ENCODE measurements around the gene CYRIA. TPM values are rescaled to one million over a fixed set of nuclear protein-coding genes. Genes with fewer than 3 reads are reported as not detected.

Gene CYRIA
- total RNA-seq, 1 donor from 2014 or later, result 22.4 TPM

GRCh38 chr2:16652296-16653082, 13.1 kb downstream of the CYRIA start:
- DNase-seq (ENCODE audit: low spot score), result no peak

GRCh38 chr2:16650287-16651249, 15.1 kb downstream of the CYRIA start:
- DNase-seq (ENCODE audit: low spot score), result no peak

DNA sequence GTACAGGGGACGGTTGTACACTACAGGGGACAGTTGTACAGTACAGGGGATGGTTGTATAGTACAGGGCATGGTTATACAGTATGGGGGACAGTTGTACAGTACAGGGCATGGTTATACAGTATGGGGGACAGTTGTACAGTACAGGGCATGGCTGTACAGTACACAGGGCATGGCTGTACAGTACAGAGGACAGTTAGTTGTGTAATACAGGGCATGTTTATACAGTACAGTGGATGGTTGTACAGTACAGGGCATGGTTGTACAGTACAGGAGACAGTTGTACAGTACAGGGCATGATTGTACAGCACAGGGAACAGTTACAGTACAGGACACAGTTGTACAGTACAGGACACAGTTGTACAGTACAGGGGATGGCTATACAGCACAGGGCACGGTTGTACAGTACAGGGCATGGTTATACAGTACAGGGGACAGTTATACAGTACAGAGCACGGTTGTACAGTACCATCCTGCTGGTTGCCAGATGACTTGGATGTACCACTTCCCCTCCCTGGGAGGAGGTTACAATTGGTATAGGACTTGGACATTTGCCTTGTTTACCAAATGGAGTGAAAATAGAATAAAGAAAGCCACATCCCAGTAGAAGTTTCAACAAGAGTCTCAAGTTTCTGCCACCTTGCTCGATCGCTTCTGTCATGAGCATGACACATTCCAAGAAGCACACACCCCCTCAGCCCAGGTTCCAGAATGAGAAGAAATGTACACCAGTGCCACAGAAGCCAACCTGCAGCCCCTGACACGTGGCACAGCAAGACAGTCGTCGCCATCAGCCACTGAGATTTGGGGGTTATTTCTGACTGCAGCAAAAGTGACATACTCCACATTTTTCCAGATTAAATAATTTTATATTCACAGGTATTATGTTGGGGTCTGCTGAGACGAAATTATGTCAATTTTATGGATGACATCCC, 16.0 kb downstream of the CYRIA start:
- no peak for DNase-seq (ENCODE audit: low spot score)

DNA sequence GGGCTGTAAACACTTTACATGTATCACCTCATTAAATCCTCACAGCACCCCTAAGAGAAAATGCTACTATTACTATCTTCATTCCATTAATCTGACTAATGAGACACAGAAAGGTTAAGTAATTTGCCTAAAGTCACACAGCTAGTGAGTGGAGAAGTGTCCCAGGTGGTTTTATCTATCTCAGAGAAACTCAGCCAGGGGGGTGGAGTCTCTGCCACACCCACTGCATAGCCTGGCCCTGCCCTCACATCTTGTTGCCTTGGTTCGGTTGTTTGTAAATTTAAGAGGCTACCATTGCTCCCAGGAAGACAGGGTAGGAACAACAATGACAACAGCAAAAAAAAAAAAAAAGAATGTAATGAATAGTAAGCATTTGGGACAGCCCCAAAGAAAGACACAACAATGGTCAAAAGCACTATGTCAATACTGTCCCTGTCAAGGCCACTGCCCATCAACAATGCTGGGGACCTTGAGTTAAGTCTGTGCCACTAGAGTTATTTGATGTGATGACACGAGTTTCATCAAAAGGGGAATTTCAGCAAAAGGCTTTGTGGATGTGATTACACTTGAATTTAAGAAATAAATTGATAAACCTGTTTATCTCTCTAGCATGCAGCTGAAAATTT, 17.5 kb downstream of the CYRIA start:
- DNase-seq (ENCODE audit: low spot score), result no peak

- peak; percentile 0 for DNase-seq (ENCODE audit: low spot score)
These were observed 19.7 kb downstream of the CYRIA start for GRCh38 chr2:16645775-16646559.

GRCh38 chr2:16645088-16645487, 20.5 kb downstream of the CYRIA start:
- DNase-seq (ENCODE audit: low spot score), result no peak

- DNase-seq (ENCODE audit: low spot score), result no peak
These were observed 21.3 kb downstream of the CYRIA start for GRCh38 chr2:16644221-16644925.

DNA sequence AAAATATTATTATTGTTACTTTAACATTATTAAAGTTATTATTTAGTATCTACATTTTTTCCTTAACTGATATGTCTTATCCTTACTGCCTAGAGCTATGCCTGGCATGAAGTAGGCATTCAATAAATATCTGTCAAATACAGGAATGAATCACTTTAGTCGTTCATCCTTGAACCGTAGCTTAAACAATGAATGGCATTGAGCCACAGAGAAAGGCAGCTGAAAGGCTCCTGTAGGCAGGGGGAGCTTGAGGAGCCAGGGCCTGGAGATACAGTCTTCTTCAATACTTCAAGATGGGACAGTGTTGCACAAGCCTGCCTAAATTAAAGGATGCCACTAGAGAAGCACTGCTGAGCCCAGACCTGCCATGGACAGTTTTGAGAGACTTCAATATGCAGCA, 22.5 kb downstream of the CYRIA start:
- no peak for DNase-seq (ENCODE audit: low spot score)

GRCh38 chr2:16642088-16642487, 23.5 kb downstream of the CYRIA start:
- no peak for DNase-seq (ENCODE audit: low spot score)

DNA sequence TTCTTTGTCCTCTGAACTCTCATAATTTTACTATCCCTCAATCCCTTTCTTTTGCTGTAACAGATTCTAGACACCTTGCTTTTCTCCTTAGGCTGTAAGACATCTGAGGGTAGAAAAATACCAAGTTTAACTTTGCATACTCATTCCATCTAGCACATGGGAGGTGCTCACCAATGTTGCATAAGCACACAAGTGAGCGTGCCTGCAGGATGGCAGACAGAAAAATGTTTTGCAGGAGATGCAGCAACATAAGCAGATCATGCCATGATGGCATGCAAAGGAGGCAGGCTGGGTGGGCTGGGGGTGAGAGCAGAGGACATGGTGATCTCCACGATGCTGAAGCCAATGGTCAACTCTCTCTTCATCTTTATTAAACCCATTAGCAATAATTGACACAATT, 24.1 kb downstream of the CYRIA start:
- DNase-seq (ENCODE audit: low spot score), result no peak

DNA sequence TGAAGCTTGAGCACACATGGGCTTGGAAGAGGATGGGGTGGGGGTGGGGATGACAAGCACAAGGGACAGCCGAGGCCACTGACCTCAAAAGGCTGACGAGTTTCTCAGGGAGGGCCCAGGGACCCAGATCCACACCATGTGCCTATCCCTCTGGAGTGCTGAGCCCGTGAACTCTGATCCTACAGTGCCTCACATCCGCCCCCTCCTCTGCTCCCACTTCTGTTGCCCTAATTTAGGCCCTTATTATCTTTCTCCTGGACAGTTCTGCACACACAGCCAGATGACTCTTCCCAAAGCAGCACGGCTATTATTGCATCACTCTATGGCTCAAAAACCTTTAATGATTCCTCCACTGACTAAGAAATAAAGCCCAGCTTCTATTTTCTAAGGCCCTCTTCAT, 24.8 kb downstream of the CYRIA start:
- DNase-seq (ENCODE audit: low spot score), result no peak

DNA sequence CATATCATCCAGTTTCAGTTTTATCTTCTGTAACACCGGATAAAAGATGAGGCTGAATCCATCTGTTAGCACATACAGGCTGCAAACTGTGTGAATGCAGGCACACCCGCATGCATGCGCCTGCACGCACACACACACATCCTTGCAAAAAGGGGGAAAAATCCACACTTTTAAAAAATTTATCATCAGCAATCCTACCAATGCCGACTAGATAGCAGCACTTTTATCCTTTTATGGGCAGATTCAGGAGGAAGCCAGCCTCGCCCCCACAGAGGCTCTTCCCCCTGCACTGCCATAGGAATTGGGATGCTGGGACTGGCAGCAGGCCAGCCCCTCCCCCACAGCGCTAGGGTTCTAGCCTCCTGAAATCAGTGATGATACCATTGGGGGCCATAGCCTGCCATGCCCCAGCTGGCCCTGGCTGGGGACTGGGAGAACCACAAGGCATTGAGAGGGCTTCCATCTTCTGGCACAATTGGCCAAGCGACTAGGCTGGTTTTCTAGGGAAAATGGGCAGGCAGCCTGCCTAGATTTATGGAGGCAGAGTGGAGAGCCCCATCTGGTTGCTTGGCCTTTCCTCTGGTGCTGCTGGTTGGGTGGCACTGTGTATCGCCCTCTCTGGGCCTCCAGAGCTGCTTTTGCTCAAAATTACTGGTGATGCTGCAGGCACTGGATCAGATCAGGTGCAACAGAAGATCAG, 25.5 kb downstream of the CYRIA start:
- no peak for DNase-seq (ENCODE audit: low spot score)

- no peak for DNase-seq (ENCODE audit: low spot score)
These were observed 26.2 kb downstream of the CYRIA start for GRCh38 chr2:16639431-16639830.

DNA sequence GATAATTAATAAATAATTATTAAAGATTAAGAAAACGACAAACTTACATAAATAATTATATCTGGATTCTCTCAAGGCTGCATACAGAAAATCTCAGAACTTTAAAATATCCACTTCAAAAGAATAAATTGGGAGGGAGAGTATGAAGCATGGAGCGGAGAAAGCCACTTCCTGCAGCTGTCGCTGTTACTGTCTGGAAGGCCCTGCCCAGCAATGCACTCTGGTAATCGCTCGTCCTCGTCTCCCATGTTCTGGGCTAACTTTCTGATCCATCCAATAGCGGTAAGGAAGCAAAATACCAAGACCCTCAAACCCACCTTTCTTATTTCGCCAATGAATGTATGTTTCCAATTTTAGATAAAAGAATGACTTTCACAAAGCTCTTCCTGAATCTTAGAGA, 26.7 kb downstream of the CYRIA start:
- DNase-seq (ENCODE audit: low spot score), result no peak

DNA sequence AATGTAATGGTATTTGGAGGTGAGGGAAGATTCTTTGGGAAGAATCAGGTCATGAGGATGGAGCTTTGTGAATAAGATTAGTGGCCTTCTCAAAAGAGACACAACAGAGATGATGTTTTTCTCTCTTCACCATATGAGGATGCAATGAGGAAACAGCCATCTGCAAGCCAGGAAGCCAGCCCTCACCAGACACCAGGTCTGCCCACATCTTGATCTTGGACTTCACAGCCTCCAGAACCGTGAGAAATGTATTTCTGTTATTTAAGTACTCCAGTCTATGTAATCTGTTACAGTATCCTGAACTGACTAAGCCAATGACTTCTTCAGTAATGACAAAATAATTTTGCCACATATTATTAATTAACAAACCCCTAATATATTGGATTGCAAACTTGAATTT, 28.3 kb downstream of the CYRIA start:
- no peak for DNase-seq (ENCODE audit: low spot score)

- peak; percentile 74 for DNase-seq (ENCODE audit: low spot score)
These were observed 29.6 kb downstream of the CYRIA start for GRCh38 chr2:16635791-16636699.

DNA sequence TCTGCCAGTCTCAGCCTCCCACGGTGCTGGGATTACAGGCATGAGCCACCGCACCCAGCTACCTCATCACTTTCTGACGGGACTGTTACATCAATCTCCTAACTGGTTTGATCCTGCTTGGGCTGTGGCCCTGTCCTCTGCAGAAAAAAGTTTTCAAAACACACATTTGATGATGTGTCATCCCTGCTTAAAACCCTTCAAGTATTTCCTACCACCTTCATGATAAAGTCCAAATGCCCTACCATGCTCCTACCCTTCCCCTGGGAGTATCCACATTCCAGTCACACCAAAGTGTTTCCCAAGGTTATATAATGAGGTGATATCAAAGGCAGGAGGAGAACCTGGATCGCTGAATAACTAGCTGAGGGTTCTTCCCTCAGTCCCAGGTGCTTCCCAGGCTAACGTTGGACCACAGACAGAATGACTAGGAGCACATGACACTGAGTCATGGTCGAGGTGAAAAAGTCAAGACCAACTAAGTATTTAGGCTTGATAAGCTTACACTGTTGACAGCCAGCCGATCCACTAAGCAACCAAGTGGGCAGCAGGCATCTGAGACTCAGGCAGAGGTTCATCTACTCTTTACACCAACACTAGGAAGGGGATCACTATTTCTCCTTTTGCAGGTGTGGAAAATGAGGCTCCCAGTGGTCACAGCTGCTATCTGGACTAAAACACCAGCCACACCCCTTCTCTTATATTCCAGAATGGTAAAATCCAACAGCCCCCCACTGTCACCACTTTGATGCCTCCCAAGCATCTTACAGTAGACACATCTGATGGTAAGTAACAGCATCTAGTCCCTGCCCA, 31.8 kb downstream of the CYRIA start:
- DNase-seq (ENCODE audit: low spot score), result no peak
